ENCODE data around the gene ACY1.

DNA sequence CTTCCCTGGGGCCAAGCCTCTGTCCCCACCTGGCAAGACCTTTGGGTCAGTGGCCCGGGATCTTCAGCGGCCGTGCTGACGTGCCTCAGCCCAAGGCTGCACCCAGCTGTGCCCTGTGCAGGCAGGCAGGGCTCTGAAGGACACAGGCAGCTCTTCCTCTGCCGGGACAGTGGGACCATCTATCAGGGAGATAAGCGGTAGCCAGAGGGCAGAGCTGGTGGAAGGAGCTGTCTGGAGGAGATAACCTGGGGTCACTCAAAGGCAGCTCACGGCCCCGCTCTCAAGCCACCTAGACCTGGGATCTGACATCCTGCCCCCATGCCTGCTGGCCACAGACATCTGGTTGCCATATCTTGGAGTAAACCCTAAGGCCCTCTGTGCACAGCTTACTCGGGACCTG is 45.7 kb downstream of the ACY1 start:
- no peak for TF ChIP-seq EZH2 (optimal IDR thresholded peaks at IDR 0.05; ENCODE audit: low read depth, low read length)
- TF ChIP-seq, protein P1, sequence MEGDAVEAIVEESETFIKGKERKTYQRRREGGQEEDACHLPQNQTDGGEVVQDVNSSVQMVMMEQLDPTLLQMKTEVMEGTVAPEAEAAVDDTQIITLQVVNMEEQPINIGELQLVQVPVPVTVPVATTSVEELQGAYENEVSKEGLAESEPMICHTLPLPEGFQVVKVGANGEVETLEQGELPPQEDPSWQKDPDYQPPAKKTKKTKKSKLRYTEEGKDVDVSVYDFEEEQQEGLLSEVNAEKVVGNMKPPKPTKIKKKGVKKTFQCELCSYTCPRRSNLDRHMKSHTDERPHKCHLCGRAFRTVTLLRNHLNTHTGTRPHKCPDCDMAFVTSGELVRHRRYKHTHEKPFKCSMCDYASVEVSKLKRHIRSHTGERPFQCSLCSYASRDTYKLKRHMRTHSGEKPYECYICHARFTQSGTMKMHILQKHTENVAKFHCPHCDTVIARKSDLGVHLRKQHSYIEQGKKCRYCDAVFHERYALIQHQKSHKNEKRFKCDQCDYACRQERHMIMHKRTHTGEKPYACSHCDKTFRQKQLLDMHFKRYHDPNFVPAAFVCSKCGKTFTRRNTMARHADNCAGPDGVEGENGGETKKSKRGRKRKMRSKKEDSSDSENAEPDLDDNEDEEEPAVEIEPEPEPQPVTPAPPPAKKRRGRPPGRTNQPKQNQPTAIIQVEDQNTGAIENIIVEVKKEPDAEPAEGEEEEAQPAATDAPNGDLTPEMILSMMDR (IDR thresholded peaks at IDR 0.05; ENCODE audit: low read length): no peak

Data from MM.1S (cell line).